Pulmonary artery endothelial cell (primary cell): ENCODE results near the gene ZNF534. TPM values are rescaled to one million over a fixed set of nuclear protein-coding genes. Genes with fewer than 3 reads are reported as not detected.
"Not testable (repeated sequence)": the region's sequence is repeated elsewhere in the genome, so short reads cannot be mapped to it uniquely, and the experiment has no call there.

Experiments used
- DNase-seq: peaks from one replicate; pipeline ENCODE4 v3.0.0-alpha.2; 2011; ENCODE audit warnings: low read depth, low spot score
- total RNA-seq: library from RNA; depleted of rRNA; stranded (reverse); fragments of >200 nt; gene quantifications from 2 replicates; pipeline ENCODE4 v1.2.3, GENCODE V29; 2014

ZNF534 gene
- total RNA-seq, 1 donor from 2014 or later, result not detected

- DNase-seq, result no peak
Observed at GRCh38 chr19:52494518-52494917, 65.6 kb downstream of the ZNF534 start.

- no peak for DNase-seq
Observed at GRCh38 chr19:52498571-52498970, 69.6 kb downstream of the ZNF534 start.

DNA sequence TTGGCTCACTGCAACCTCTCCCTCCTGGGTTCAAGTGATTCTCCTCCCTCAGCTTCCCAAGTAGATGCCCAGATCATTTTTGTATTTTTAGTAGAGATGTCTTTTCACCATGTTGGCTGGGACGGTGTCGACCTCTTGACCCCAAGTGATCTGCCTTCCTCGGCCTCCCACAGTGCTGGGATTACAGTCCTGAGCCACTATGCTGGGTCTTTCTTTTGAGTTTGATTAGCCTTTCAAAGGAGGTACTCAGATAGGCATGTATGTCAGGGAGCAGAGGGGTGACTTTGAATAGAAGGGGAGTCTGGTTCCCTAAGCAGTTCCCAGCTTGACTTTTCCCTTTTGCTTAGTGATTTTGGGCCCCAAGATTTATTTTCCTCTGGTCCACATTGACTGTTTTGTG lies 71.5 kb downstream of the ZNF534 start:
- DNase-seq, result not testable (repeated sequence)

- not testable (repeated sequence) for DNase-seq
Observed at GRCh38 chr19:52500991-52501390, 72.0 kb downstream of the ZNF534 start.

Other genes with a start within 250 kb of the ZNF534 start
- 116 and 221 TPM in 2 replicates for gene PPP2R1A, start 239.1 kb upstream of the ZNF534 start, total RNA-seq
- 9.1 and 10.6 TPM in 2 replicates for gene ZNF766, start 159.6 kb upstream of the ZNF534 start, total RNA-seq
- gene ZNF480, start 132.0 kb upstream of the ZNF534 start, total RNA-seq, result 4.7 and 6.5 TPM in 2 replicates
- gene ZNF610, start 92.9 kb upstream of the ZNF534 start, total RNA-seq, result 2.8 and 4.7 TPM in 2 replicates
- gene ZNF880, start 59.2 kb upstream of the ZNF534 start, total RNA-seq, result 14.3 and 16.9 TPM in 2 replicates
- 11.9 and 12.4 TPM in 2 replicates for gene ZNF528, start 31.3 kb upstream of the ZNF534 start, total RNA-seq
- 2.2 and 3.8 TPM in 2 replicates for gene ZNF578, start 24.4 kb downstream of the ZNF534 start, total RNA-seq
- 10.6 and 23.3 TPM in 2 replicates for gene ZNF808, start 98.5 kb downstream of the ZNF534 start, total RNA-seq
- gene ZNF701, start 141.1 kb downstream of the ZNF534 start, total RNA-seq, result 10.0 and 14.9 TPM in 2 replicates
- 34.4 and 52.9 TPM in 2 replicates for gene ZNF83, start 209.2 kb downstream of the ZNF534 start, total RNA-seq